GM19467 (cell line): ENCODE data around the gene RABGGTA.
A peak's percentile ranks its signal among the peaks of the same experiment; 100 is the strongest.
"Not testable (repeated sequence)": the region's sequence is repeated elsewhere in the genome, so short reads cannot be mapped to it uniquely, and the experiment has no call there.

Source experiments
- ATAC-seq: cut with Tn5 transposase; IDR thresholded peaks from one replicate; pipeline ENCODE4 v1.9.1; 2021; ENCODE audit warnings: mild to moderate bottlenecking, moderate library complexity; ENCODE audit not compliant: unreplicated experiment

RABGGTA gene

DNA sequence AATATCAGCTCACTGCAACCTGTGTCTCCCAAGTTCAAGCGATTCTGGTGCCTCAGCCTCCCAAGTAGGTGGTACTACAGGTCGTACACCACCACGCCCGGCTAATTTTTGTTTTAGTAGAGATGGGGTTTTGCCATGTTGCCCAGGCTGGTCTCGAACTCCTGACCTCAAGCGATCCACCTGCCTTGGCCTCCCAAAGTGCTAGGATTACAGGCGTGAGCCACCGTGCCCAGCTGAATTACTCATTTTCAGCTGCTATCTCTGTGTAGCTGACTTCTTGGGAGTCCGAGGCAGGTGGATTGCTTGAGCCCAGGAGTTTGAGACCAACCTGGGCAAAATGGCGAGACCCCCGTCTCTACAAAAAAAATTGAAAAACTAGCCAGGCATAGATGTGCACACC, 26.0 kb downstream of the RABGGTA start:
- not testable (repeated sequence) for ATAC-seq

DNA sequence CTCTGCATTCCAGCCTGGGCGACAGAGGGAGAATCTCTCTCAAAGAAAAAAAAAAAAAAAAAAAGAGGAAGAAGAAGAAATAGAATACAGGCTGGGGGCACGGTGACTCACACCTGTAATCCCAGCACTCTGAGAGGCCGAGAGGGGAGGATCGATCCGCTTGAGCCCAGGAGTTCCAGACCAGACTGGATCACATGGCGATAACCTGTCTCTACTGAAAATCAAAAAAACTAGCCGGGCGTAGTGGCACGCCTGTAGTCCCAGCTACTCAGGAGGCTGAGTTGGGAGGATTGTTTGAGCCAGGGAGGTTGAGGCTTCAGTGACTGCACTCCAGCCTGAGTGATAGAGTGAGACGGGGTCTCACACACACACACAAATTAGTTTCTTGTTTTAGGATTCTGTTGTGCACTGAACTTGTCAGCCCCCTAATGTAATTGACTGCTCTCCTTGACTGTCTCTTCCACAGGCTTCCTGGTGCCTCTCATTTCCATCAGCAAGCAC, 28.0 kb downstream of the RABGGTA start:
- no peak for ATAC-seq

DNA sequence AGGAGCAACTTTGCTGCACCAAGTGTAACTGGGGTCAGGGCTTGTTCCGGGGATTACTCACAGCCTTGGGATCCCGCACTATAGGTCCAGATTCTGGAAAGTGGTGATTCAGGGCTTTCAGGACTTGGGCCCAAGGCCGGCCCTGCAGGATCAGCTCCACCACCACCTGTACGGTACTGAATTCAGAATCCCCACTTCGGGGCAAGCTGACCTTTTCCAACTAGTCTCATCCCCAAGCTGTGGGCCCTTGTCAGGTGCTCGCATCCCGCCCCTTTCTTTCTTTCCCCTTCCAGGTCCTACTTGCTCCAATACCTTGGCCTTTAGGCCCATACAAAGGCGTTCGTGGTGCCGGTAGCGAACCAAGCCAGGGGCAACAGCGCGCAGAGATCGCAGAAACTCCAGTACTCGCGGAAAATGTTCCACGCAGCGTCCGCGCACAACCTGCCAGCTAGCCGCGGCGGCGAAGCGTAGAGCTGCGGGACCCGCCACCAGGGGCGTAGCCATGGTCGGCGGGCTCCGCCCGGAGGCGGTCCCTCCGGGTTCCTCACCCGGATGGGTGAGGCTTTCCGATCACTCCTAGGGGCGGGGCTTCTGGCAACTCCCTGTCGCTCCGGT, 29.5 kb downstream of the RABGGTA start:
- peak; percentile 71 for ATAC-seq

DNA sequence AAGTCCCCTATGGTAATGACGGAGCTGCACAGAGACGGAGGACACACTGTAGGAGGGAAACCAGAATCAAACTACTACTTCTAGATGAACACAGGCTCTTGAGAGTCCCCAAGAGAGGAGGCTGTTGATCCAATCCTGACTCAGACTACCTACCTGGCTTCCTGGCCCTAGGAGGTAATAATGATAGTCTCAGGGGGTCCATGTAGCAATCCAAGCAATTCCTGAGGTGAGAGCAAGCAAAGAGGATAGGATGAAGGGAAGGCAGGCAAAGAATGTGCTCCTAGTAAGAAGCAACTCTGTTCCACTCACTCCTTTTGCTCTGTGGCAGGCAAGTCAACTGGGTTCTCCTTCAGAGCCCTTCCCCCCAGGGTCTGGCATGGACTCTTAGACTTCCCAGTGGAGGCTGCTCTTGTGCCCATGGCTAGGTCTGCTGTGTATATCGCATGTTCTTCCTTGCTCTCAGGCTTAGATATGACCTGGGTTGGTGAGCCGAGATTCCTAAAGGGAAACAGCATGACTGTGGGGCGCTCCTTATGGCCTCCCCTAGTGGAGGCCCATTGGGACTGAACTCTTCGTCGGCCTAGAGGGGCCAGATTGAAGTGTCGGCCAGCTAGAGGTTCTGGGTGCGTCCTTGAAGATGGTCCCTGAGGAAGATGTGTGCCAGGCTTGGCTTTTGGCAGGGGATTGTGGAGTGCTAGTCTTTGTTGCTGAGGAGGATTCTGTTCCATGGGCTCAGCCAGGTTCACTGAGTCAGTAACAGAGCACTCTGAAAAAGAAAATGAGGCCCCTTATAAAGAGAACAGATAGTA, 31.1 kb downstream of the RABGGTA start:
- ATAC-seq, result no peak

DNA sequence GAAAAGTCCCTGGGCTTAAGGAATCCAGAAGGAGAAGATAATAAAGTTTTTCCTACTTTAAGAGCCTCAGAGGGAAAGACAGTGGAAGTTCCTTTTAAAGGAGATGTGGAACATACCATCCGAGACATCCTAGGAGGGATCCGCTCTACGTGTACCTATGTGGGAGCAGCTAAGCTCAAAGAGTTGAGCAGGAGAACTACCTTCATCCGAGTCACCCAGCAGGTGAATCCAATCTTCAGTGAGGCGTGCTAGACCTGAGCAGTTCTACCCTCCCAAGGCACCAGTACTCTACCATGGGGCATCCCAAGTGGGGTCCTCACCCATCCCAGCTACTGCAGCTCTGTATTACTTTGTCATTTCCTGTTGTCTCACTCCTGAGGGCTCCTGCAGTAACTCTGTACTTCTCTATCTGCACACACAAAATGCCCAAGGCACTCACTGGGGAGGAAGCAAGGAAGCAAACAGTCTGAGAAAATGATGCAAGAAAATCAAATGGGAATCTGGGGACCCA, 32.8 kb downstream of the RABGGTA start:
- ATAC-seq, result no peak

DNA sequence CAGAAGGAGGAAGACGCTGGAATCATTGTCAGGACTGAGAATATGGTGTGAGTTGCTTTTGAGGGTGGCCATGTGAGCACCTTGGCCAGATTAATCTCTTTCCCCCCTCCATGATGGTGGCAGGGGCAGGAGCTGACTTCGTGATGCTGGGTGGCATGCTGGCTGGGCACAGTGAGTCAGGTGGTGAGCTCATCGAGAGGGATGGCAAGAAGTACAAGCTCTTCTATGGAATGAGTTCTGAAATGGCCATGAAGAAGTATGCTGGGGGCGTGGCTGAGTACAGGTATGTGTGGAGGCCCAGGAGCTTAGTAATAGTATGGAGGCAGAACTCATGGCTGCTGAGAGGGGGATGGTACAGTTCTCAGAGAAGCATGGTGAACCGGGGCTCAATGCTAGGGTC, 33.3 kb downstream of the RABGGTA start:
- ATAC-seq, result no peak

DNA sequence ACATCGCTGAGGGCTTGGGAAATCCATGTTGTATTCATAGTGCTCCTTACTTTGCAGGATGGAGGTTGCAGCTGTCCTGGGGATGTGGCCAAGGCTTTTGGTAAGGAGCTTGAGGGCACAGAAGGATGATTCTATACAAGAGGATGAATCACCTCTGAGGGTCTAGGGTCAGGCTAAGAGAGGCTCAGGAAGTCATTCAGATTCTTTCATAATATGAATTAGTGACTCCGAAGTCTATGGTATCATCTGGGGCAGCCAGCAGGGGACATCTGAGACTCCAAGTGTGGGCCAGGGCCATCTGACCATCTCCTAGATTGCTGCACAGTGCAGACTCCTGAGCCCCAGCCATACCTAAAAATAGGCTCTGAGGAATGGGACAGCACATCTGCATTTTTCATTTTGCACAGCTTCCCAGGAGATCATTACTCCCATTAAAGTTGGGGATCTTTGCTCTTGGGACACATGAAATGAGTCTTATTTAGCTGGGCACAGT, 33.9 kb downstream of the RABGGTA start:
- ATAC-seq, result no peak

DNA sequence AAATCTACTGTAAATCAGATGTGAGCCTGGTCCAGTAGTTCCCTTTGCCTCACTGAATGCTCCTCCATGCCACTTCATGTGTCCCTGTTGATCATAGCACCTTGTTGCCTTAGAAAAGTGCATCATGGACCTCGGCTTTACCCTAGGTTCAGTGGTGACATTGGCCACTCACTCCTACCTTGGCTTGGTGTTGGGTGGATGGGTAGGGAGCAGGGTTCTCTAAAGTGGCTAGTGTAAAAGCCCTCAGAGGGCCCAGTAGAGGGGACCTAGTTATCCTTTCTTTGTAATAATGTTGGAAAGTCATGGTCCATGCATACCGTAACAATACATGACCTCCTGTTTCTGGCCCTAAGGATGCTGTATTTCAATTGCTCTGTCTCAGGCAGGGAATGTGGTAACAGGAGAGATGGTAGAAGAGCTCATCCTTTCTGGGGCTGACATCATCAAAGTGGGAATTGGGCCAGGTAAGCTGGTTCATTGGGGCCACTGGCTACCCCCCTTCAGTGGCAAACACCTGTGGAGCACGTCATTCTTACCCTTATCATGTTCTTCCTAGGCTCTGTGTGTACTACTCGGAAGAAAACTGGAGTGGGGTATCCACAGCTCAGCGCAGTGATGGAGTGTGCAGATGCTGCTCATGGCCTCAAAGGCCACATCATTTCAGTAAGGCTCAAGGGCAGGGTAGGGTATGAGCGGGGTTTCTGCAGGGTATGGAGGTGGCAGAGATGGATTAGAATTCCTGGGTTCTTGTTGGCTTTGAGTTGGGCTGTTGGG, 34.5 kb downstream of the RABGGTA start:
- no peak for ATAC-seq

DNA sequence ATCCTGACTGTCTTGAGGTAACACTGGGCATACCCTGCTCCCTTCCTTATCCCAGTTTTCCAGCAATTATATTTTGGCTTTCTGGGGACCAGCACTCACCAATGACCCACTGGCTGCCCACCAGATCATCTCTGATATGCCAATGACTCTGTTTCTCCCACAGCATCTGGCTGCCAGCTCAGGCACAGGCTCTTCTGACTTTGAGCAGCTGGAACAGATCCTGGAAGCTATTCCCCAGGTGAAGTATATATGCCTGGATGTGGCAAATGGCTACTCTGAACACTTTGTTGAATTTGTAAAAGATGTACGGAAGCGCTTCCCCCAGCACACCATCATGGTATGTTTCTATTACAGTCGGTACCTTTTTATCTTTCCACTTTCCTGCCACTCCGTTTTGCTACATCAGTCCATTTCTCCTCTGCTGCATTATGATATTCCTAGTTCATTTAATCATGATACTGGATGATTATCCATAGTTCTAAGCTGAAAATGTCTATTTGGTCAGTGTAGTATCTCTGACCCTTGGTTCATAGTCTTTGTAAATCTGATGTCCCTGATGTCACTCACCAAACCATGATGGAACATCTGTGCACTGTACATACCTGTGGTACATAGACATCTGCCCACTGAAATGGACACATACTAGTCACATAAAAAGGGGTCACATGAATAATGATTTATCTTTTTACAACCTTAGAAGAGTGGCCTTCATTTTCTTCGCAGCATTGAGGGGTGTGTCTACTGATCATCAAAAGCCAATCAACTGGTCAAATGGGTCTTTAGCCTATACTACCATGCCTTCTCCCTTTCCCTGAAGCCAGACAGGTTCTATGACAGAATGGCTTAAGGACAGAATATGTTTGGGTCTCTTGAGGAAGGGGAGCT, 35.4 kb downstream of the RABGGTA start:
- no peak for ATAC-seq

DNA sequence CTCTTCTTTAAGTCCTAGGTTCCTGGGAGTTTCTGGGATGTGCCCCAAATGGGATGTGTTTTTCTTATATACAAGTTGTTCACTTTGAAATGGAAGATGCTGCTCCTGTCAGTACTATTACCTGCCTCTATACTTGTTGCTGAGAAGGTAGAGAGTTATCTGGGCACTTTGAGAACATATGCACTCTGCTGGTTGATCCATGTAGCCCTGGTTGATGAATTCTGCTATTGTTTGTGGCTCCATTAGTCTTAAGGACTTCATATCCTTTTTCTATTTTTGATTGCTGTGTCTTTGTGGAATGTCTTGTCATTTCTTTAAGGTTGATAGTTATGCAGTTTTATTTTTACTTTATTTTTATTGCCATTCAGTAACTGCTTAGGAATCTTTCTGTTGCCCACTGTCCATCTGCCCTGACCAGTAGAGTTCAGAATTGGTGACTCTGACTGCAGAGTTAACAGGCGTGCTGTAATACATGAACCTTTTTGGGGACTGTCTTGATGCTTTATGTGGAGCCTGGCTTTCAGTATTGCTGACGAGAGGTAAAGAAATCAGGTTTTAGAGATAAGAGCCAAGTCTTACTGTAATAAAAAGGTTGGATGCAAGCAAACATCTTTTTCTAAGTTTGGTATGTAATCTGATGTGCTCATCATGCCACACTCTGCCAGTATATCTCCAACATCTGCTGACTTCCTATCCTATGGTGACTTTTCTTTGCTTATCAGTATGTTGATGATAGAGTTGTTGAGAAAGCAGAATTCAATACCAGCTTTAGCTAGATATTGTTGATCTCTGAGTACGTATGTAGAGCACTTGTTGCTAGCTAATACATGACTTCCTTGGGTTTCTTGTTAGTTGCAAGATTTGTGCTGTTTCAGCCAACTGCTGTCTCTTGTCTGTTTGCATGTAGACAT, 37.0 kb downstream of the RABGGTA start:
- ATAC-seq, result no peak

DNA sequence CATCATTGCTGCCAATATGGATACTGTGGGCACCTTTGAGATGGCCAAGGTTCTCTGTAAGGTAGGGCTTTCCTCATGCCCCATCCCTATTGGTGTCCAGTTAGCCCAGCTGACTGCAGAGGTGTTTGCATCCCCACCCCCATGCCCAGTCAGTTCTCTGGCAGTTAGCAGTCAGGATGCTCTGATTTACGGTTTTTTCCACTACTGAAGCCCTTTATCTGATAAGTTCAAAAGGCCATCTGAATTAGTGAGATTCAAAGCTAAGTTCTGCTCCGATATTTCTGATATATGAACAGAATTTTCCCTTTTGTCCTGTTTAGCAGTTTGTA, 37.9 kb downstream of the RABGGTA start:
- no peak for ATAC-seq

DNA sequence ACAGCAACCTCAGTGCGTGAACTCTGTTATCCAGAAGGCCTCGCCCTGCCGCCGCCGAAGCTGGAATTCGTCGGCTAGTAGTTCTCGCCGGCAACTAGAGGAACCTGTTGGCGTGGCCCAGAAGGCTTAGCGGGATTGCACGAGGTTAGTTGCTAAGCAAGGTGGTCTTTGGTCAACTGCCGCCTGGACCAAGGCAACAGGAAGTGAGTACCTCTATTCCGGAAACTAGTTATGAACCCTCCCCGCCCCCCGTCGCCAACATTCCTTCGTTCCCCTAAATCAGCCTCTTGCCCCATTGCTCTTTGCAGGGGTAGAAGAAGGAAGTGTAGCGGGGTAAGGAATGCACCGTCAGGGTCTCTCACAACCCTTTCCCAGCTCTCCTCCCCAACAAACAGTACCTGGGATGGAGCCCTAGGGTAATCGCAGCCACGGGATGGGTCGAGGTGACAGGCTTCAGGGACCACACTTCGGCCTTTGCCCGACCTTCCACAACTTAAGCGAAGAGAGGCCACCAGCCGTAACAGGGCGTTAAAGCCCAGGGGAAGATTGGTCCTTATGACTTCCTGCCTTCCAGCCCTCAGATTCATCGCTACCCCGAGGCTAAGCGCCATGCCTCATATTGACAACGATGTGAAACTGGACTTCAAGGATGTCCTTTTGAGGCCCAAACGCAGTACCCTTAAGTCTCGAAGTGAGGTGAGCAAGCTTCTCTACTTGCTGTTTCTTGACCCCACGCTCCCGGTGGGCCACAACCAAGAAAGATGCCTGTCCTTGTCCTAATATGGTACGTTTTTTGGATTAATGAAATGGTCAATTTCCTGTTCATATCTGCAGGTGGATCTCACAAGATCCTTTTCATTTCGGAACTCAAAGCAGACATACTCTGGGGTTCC, 38.5 kb downstream of the RABGGTA start, which contains the start of gene GMPR2:
TSS of gene GMPR2 (plus strand) at position 285 of the 893 bp plus-strand sequence. CDS start at position 610, 325 bp downstream.
- ATAC-seq, result peak; percentile 38

DNA sequence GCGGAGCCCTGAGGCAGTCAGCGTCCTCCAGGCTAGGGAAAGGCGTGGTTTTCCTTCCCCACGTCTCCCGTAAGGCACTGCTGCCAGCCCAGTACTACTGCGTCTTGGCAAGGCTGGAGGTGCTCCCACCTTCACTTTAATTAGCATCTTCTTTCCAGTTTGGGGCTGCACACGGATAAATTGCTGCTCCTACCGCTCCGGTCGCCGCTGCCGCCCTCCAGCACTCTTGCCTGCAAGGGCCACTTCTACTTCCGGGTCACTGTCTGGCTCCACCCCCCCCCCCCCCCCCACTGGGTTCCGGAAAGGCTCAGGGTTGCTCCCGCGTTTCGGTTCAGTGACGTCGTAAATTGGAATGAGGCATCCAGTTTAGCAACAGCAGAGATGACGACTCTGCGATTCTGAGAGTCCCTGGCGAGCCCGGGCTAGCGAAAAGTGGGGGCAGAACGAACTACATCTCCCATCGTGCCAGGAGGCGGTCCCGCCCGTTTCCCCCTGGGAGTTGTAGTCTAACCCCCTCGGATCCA, 39.2 kb downstream of the RABGGTA start, which contains the start of gene NEDD8:
TSS of gene NEDD8 (minus strand) at position 247 of the 524 bp plus-strand sequence. CDS start at position 147, 100 bp downstream.
- ATAC-seq, result peak; percentile 71

DNA sequence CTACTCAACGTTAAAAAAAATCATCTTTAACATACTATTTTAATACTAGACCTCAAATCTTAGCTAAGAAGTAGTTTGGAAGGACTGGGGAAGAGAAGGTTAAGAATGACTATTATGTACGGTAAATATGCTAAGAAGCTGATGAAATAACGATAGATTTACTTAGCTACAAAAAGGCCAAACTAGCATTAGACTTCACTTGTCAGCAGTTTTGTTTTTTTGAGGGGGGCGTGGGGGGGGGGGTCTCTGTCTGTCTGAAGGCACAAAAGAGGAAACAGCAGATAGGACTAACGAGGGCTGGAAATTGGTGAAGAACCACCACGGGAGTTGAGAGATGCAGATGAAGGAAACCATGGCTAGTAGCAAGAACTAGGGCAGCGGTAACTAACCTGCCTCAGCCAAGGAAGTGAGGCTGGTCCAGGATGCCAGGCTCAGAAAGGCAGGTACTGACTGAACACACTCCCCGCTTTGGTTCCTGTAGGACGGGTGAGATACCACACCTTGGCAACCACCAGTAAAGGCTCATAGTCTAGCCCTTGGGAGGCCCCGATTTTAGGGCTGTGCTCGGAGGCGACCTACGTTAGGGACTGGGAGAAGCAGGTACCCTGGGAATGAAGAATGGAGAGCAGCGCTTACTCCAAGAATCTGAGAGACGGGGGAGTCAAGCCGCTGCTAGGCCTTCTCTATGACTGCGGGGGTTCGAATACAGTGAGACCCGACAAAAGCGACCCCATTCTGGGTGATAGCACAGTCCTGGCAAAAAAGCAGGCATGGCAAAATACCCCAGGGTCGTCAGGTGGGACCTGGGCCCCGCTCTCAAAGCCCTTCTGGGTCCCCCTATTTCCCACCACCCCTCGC, 39.9 kb downstream of the RABGGTA start:
- no peak for ATAC-seq

DNA sequence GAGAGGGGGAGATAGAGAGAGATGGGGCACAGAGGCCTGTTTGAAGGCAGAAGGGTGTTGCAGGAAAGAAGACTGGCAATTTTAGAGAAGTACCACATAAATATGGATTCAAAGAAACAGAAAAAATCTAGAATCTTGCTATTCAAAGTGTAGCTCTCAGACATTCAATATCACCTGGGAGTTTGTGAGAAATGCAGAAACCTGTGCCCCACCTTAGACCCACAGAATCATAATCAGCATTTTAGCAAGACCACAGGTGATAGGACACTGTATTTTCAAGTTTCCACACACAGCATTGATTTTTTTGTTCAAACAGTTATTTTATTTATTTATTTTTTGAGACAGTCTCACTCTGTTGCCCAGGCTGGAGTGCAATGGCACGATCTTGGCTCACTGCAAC, 42.5 kb downstream of the RABGGTA start:
- ATAC-seq, result no peak

DNA sequence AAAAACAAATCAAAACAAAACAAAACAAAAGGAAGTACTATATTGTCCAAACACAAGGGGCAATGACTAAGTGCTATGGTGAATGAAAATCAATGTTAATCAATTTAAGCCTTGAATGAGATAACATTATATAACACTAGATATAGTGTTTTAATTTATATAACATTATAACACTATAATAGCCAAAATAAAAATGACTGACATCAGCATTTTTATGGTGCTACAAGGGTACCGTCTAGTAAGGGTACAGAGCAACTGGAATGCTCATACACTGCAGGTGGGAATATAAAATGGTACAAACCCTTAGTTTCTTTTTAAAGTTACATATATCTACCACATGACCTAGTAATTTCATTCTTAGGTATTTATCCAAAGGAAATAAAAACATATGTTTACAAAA, 44.9 kb downstream of the RABGGTA start:
- no peak for ATAC-seq

DNA sequence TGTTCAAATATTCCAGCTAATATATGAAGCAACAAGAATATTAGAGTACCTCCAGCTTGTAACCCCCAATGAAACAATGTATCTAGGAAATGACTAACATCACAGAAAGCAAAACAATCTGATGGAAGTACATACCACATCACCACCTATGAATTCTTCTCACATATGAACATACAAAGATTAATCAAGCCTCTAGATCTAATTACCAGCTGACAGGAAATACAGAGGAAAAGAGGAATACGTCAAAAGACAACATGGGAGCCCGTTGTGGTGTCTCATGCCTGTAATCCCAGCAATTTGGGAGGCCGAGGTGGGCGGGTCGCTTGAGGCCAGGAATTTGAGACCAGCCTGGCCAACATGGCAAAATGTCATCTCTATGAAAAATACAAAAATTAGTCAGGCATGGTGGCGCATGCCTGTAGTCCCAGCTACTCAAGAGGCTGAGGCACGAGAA, 46.8 kb downstream of the RABGGTA start:
- no peak for ATAC-seq
